GDM1 (cell line): ENCODE results near the gene SCNN1A.

Experiments used
- DNase-seq: peaks from one replicate; lab custom pipeline; 2025; lab: John Stamatoyannopoulos, UW

Gene SCNN1A

GRCh38 chr12:6375269-6376078, at the start of gene SCNN1A:
Gene SCNN1A, minus strand, starts transcription at chr12:6375563. Its CDS starts 780 bp downstream, at chr12:6374783.
- no peak for DNase-seq

- DNase-seq, result no peak
Measured at GRCh38 chr12:6424866-6425265, 49.5 kb upstream of the SCNN1A start.

DNA sequence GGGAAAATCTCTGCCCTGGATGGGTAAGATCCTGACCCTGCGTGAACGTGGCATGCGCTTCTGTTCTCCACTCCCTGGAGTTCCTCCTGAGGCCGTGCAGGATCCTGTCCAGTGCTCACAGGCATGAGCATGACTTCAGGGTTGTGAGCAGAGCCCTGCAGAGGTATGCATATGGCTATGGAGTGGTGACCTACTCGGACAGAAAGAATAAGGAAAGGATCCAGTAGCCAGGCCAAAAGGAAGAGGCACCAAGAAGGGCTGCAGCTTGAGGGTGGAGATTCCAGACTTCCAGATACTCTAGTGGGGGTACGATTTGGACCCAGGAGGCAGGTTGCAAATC, 48.6 kb upstream of the SCNN1A start:
- no peak for DNase-seq

- DNase-seq, result peak; percentile 86
Measured at GRCh38 chr12:6423267-6424007, 48.1 kb upstream of the SCNN1A start.

DNA sequence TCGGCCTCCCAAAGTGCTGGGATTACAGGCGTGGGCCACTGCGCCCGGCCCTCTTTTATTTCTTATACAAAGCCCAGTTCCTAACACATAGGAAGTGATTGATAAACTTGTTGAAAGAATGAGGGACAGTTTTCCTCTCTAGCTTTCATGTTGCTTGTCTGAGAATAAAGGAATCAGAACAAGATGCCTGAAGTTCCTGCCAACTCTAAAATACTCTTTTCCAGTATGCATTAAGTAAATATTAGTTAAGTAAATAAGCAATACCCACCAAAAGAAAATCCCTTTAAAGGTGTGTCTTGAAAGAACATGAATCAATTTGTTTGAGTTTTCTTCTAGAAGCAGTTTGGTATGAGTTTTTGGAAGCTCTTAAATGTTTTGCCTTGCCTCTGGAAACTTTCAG, 45.0 kb upstream of the SCNN1A start:
- DNase-seq, result no peak

GRCh38 chr12:6418796-6419195, 43.4 kb upstream of the SCNN1A start:
- DNase-seq, result no peak

GRCh38 chr12:6416596-6416995, 41.2 kb upstream of the SCNN1A start:
- DNase-seq, result no peak

GRCh38 chr12:6407236-6407954, 32.0 kb upstream of the SCNN1A start:
- DNase-seq, result no peak

DNA sequence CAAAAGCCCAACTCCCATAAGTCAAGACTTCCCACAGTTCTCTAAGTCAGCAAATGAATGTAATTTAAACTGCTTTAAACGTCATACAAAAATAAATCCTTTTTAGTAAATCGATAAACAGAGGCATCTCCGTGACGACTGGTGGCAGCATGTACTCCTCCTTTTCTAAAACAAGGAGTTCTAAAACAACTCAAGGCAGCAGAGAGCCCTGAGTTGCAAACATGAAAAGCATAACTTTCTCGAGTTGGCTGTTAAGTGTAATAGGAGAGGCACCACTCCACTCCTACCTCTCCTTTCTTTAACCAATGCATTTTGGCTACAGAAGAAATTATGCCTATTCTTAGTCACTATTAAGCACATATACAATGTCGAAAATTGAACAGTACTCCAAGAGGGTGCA, 30.6 kb upstream of the SCNN1A start:
- no peak for DNase-seq

GRCh38 chr12:6404390-6404789, 29.0 kb upstream of the SCNN1A start:
- DNase-seq, result no peak

- DNase-seq, result no peak
Measured at GRCh38 chr12:6399884-6400644, 24.7 kb upstream of the SCNN1A start.

- DNase-seq, result no peak
Measured at GRCh38 chr12:6396031-6396430, 20.7 kb upstream of the SCNN1A start.

DNA sequence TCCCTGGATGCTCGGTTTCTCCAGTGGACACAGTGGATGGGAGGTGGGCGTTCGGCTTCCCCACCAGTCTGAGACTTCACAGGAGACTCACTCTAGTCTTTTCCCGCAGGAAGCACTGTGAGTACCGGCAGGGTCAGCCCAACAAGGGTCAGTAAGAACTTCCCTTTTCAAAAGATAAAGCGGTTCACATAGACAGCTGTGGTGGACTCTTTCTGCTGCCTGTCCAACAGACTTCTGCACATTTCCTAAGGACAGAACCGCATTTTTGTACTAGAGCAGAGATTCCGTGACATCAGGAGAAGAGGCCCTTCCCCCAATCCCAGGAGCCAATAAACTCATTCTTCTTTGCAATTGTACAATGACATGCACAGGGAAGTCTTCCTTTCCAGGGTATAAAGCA, 19.0 kb upstream of the SCNN1A start:
- DNase-seq, result no peak

GRCh38 chr12:6393109-6393508, 17.7 kb upstream of the SCNN1A start:
- DNase-seq, result no peak

- DNase-seq, result no peak
Measured at GRCh38 chr12:6392504-6392903, 17.1 kb upstream of the SCNN1A start.

- no peak for DNase-seq
Measured at GRCh38 chr12:6391013-6391412, 15.7 kb upstream of the SCNN1A start.

DNA sequence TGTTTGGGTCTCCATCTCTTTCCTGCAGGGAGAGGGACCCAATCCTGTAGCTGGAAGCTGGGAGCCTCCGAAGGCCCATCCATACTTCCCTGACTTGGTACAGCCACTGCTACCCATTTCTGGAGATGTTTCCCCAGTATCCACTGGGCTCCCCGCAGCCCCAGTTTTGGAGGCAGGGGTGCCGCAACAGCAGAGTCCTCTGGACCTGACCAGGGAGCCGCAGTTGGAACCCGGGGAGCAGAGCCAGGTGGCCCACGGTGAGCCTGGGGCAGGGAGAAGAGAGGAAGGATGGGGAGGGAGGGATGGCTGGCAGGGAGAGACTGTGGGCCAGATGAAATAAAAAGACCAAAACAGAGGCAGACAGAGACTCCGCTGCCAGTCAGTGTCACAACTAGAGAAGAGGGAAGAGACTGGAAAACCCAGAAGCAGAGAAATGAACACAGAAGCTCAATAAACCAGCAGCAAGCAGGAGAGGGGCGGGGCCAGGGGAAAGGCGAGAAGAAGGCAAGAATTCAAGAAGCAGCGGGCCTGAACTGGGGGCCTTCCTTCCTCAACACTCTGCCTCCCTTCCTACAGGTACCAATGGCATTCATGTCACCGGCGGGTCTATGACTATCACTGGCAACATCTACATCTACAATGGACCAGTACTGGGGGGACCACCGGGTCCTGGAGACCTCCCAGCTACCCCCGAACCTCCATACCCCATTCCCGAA, 14.9 kb upstream of the SCNN1A start:
- no peak for DNase-seq

- no peak for DNase-seq
Measured at GRCh38 chr12:6387541-6387940, 12.2 kb upstream of the SCNN1A start.

DNA sequence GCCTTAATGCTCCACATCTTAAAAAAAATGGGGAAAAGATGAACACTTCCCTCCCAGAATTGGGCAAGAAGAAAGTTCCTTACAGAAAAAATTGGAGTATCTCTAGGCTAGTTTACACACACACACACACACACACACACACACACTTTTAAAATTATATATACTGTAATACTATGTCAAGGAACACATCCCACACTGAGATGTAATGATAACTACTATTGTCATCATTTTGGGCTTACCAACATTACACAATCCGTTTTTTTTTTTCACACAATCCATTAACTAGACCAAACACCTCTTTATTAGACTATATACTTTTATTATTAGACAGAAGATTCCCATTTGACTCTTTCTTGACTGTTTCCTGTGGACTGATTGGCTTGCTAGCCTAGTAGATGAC, 11.1 kb upstream of the SCNN1A start:
- DNase-seq, result no peak

DNA sequence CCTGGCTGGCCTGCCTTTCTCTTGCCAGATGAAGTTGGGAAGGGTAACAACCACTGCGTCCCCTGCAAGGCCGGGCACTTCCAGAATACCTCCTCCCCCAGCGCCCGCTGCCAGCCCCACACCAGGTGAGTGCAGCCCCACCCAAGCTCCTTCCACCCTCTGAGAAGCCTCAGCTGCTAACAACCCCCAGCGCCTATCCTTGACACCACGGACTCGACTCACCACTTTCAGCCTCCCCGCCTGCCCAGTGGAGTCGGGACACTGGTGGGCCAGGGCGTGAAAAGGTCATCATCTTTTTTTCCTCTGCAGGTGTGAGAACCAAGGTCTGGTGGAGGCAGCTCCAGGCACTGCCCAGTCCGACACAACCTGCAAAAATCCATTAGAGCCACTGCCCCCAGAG, 10.7 kb upstream of the SCNN1A start:
- no peak for DNase-seq
